GM18907 (cell line): ENCODE results near the gene KCNB1.

Experiments used
- ATAC-seq: cut with Tn5 transposase; IDR thresholded peaks from one replicate; pipeline ENCODE4 v1.9.1; 2021; ENCODE audit warnings: mild to moderate bottlenecking, moderate library complexity; ENCODE audit not compliant: unreplicated experiment

The KCNB1 gene

DNA sequence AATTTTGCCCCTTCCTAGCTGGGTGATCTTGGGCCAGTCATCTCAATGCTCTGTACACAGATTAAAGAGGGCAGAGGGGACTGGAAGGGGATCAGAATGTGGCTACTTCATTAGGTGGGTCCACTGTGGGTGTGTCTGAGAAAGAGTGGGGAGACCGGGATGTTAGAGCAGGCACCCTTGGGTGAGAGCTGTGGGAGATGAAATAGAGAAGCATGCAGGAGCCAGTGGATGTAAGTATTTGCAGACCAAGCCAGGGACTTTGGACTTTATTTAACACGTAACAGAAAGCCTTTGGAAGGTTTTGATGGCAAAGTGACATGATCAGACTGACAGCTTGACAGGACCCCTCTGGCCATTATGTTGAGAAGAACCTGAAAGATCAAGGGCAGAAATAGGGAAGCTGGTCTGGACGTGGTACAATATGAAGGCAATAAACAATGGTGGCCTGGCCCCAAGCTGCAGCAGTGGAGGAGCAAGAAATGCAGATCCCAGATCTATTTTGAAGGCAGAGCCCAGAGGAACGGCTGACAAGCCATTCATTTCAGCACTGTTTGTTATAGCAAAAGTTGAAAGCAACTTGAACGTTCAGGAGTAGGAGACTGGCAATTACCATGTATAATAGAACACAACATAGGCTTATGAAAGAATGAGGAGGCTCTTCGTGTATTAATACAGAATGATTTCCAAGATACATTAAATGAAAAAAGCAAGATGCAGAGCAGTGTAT, 122.1 kb downstream of the KCNB1 start:
- no peak for ATAC-seq

DNA sequence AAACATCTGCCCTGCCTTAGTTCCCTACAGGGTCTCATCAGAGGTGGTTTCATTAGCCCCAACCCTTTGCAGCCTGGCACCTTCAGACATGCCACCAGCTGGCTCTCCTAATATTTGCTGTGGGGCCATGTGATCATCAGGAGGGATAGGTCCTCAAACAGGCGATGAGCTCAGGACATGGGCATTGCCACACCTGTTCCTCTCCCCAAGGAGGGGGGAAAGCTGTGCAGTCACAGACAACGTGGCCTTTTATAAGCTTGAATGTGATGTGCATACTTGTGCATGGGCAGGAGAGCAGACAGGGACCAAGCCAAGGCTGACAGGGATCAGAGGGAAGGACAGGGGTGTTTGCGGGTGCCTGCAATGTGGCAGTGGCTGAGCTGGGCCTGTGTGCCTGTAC, 125.8 kb downstream of the KCNB1 start:
- ATAC-seq, result no peak

GRCh38 chr20:49354673-49355072, 127.8 kb downstream of the KCNB1 start:
- ATAC-seq, result no peak

DNA sequence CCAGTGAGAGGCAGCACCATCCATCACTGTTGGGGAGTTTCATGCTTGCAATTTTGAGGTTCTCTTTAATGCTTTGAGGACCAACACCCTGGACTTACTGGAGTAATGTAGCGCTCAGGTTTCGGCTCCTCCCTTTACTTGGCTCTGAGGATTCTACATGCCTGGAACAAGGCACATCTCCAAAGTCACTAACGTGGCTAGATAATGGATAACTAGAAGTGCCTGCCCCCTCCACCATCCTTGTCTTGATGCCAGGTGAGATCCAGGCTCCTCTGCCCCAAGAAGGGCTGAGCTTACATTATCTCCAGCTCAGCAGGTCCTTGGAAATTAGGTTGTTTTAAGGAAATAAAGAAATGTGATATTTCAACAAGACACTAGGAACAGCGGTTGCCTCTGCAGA, 129.1 kb downstream of the KCNB1 start:
- no peak for ATAC-seq

- ATAC-seq, result no peak
Observed at GRCh38 chr20:49352751-49353150, 129.7 kb downstream of the KCNB1 start.

DNA sequence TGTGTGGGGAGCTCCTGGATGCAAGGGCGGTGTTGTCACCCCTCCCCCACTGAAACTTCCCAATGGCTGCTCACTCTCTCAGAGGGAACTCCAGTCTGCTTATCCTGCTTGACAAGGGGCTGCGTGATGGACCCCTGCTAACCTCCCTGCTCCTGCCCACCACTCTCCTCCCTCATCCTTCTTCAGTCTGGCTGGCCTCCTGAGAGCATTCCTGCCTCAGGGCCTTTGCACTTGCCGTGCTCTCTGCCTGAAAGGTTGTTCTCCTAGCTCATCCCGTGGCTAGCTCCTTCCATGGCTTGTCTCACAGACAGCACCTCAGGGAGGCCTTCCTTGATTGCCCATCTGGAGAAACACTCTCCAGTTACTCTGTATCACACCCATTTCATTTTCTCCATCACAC, 130.7 kb downstream of the KCNB1 start:
- ATAC-seq, result no peak

GRCh38 chr20:49349694-49350252, 132.7 kb downstream of the KCNB1 start:
- ATAC-seq, result no peak

GRCh38 chr20:49349078-49349477, 133.4 kb downstream of the KCNB1 start:
- ATAC-seq, result no peak

DNA sequence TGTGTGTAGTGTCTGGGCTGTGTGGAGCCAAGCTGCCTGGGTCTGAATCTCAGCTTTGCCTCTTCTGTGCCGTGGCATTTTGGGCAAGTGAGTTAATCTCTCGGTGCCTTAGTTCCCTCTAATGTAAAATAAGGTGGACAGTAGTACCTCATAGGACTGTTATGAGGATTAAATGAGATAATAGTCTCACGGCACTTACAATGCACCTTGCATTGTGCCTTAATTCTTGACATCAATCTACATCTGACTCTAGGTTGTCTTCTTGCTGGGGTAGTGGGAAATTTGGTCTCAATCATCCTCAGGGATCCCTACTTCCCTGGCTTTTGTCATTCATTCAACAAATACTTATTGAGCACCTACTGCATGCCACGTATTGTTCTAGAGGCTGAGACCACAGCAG, 133.9 kb downstream of the KCNB1 start:
- no peak for ATAC-seq

GRCh38 chr20:49347156-49347555, 135.3 kb downstream of the KCNB1 start:
- ATAC-seq, result no peak

- no peak for ATAC-seq
Observed at GRCh38 chr20:49346682-49347081, 135.8 kb downstream of the KCNB1 start.

DNA sequence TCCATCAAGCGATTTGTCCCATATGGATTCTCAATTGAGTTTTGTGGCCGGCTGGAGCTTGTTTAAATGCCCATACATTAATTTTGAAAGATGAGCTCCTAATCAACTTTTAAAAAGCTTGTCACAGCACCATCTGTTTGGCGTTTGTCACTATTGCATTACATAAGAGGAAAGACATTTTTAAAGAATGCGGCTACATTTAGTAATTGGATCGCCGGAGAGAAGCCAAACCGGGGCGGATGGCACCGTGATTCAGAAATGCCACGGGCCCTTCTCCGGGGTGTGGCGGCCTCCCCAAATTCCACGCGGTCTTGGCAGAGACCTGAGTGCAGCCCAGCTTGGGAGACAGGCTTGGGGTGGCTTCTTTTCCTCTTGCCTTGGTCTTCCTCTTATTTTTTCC, 136.9 kb downstream of the KCNB1 start:
- ATAC-seq, result no peak

DNA sequence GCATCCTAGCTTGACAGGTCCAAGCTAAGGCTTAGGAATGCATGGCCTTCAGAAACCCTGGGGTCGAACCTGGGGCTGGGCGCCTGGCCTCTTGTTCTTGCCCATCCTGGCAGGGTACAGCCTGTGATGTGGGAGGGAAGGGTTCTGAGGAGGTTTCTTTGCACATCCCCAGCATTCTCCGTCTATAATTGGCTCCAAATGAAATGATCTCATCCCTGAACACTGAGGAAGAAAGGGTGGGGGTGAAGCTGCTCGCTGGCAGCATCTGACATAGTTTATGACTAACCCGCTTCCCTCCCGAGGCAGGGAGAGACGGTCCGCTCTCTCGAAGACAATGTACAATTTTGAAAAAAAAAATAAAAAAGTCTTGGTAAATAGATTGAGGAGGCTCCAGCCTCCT, 137.5 kb downstream of the KCNB1 start:
- ATAC-seq, result no peak

- no peak for ATAC-seq
Observed at GRCh38 chr20:49344140-49344539, 138.3 kb downstream of the KCNB1 start.

- no peak for ATAC-seq
Observed at GRCh38 chr20:49343246-49343645, 139.2 kb downstream of the KCNB1 start.

DNA sequence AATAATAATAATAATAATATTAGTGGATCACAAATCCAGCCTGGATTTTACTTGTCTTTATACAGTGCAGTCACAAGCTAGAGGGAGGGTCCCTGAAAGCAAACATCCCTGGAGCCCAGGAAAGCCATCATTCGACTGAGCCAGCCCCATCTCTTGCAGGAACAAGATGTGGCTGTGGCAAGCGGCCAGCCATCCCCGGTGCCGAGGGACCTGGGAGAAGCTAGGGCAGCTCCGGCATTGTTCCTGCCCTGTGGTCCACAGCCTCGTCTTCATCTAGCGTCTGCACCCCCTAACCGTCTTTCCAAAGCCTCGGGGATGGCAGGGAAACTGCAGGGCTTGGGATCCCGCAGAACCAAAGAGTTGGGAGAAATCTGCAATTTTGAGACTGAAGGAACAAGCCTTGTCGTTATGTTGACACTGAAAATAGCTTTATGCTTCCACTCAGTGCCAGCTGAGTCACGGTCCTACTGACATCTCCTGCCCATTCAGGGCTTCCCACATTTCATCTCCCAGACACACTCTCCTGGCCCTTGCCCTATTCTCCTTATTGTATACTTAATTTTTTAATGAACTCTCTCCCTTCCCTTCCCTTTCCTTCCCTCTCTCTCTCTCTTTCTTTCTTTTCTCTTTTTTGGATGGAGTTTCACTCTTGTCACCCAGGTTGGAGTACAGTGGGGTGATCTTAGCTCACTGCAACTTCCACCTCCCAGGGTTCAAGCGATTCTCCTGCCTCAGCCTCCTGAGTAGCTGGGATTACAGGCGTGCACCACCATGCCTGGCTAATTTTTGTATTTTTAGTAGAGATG, 142.1 kb downstream of the KCNB1 start:
- ATAC-seq, result no peak

- ATAC-seq, result no peak
Observed at GRCh38 chr20:49339123-49339522, 143.3 kb downstream of the KCNB1 start.

GRCh38 chr20:49338061-49338460, 144.4 kb downstream of the KCNB1 start:
- ATAC-seq, result no peak

- ATAC-seq, result no peak
Observed at GRCh38 chr20:49337357-49337756, 145.1 kb downstream of the KCNB1 start.

- ATAC-seq, result no peak
Observed at GRCh38 chr20:49336786-49337185, 145.7 kb downstream of the KCNB1 start.

GRCh38 chr20:49335476-49335875, 147.0 kb downstream of the KCNB1 start:
- ATAC-seq, result no peak
